Colonic mucosa (tissue), 4 donors: Measurements from ENCODE around the gene SVOP. TPM values are rescaled to one million over a fixed set of nuclear protein-coding genes. Genes with fewer than 3 reads are reported as not detected.
"Not testable (repeated sequence)": the region's sequence is repeated elsewhere in the genome, so short reads cannot be mapped to it uniquely, and the experiment has no call there.

Experiments used
- DNase-seq: peaks from one replicate; pipeline ENCODE4 v3.0.0-alpha.2; 2020
- H3K27ac ChIP-seq: fragments of 200-600 bp; one replicate; pipeline ENCODE4 v1.8.0; 2021
- H3K27me3 ChIP-seq: fragments of 200-600 bp; one replicate; pipeline ENCODE4 v1.8.0; 2021
- H3K36me3 ChIP-seq: fragments of 200-600 bp; one replicate; pipeline ENCODE4 v1.8.0; 2021
- H3K4me1 ChIP-seq: fragments of 200-600 bp; one replicate; pipeline ENCODE4 v1.8.0; 2021; ENCODE audit warnings: mild to moderate bottlenecking
- H3K4me3 ChIP-seq: fragments of 200-600 bp; one replicate; pipeline ENCODE4 v1.8.0; 2021
- H3K9ac ChIP-seq, 2 donors: one replicate each; pipeline ENCODE4 v1.7.0; 2013; ENCODE audit warnings: control low read depth in 2 of 2, low read depth in 2 of 2, low read length in 2 of 2
- H3K9me3 ChIP-seq: fragments of 200-600 bp; one replicate; pipeline ENCODE4 v1.8.0; 2021
- intact Hi-C: fragments of 100-400 bp; cut with DNase I; formaldehyde crosslinking; loops from one replicate; pipeline ENCODE4 v1.14.1; 2022
- total RNA-seq, 2 donors: library from RNA; stranded (reverse); fragmentation: NEBNext Ultra II Directional in 1 of 2; extraction: Animal tissue kit (Norgen Biotek cat#: 25700) in 1 of 2; gene quantifications; one replicate each; pipeline ENCODE4 v1.2.1, GENCODE V29; 2021
- TF ChIP-seq, protein P1 (sequence below): fragments of 200-600 bp; IDR thresholded peaks from one replicate; pipeline ENCODE4 v1.8.0; 2022; ENCODE audit warnings: antibody characterized with exemption, mild to moderate bottlenecking
- donor health status: healthy.
- donor health status: DM: no; HTN: no; CAD: no.
- donor health status: DM: no; HTN: no; CAD: no.

SVOP gene
- total RNA-seq, 2 donors from 2014 or later = 0.15 to 0.50 TPM

DNA sequence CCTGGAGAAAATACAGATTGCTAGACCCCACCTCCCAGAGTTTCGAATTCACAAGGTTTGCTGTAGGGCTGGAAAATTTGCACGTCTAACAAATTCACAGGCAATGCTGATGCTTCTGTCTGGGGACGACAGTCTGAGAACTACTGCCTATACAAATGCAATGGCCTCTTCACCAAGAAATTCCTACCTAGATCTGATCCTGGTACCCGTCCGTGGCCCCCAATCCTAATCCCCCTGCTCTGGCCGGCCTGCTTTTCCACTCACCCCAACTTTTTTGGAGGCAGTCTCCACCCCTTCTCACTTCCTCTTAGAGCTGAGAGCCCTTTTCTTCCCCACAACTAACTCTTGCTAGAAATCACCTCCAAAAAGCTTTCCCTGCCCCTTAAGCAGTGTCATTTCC is 160.4 kb downstream of the SVOP start:
- Histone ChIP-seq H3K9ac (no peak overlapping the region), H3K36me3 (no peaks in the 10 kb centered on the region), H3K4me1 (peaks cover 6% of the 10 kb centered on the region), H3K27me3 (no peaks in the 10 kb centered on the region), H3K27ac (no peak overlapping the region), H3K4me3 (no peak overlapping the region), H3K9me3 (no peaks in the 10 kb centered on the region)
- intact Hi-C loops = no loop called here
- DNase-seq = no peak
- TF ChIP-seq, protein P1, sequence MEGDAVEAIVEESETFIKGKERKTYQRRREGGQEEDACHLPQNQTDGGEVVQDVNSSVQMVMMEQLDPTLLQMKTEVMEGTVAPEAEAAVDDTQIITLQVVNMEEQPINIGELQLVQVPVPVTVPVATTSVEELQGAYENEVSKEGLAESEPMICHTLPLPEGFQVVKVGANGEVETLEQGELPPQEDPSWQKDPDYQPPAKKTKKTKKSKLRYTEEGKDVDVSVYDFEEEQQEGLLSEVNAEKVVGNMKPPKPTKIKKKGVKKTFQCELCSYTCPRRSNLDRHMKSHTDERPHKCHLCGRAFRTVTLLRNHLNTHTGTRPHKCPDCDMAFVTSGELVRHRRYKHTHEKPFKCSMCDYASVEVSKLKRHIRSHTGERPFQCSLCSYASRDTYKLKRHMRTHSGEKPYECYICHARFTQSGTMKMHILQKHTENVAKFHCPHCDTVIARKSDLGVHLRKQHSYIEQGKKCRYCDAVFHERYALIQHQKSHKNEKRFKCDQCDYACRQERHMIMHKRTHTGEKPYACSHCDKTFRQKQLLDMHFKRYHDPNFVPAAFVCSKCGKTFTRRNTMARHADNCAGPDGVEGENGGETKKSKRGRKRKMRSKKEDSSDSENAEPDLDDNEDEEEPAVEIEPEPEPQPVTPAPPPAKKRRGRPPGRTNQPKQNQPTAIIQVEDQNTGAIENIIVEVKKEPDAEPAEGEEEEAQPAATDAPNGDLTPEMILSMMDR = no peak

DNA sequence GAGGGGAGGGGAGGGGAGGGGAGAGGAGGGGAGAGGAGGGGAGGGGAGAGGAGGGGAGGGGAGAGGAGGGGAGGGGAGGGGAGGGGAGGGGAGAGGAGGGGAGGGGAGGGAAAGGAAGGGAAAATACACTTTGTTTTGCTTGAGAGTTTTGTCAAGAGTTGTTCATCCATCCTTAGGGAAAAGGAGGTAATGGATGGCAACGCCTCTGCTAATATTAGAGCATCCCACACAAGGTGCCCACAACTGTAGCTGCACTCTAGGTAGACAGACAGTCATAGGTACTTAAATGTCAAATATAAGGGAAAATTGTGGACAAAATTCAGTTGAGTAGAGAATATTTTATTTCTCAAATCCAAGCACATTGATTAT is 161.0 kb downstream of the SVOP start:
- Histone ChIP-seq H3K4me3 (no peak overlapping the region), H3K9ac (no peak overlapping the region), H3K9me3 (no peaks in the 10 kb centered on the region), H3K36me3 (no peaks in the 10 kb centered on the region), H3K27ac (no peak overlapping the region), H3K27me3 (no peaks in the 10 kb centered on the region), H3K4me1 (peaks cover 6% of the 10 kb centered on the region)
- no peak for DNase-seq
- TF ChIP-seq, protein P1 = no peak
- intact Hi-C loops = no loop called here

DNA sequence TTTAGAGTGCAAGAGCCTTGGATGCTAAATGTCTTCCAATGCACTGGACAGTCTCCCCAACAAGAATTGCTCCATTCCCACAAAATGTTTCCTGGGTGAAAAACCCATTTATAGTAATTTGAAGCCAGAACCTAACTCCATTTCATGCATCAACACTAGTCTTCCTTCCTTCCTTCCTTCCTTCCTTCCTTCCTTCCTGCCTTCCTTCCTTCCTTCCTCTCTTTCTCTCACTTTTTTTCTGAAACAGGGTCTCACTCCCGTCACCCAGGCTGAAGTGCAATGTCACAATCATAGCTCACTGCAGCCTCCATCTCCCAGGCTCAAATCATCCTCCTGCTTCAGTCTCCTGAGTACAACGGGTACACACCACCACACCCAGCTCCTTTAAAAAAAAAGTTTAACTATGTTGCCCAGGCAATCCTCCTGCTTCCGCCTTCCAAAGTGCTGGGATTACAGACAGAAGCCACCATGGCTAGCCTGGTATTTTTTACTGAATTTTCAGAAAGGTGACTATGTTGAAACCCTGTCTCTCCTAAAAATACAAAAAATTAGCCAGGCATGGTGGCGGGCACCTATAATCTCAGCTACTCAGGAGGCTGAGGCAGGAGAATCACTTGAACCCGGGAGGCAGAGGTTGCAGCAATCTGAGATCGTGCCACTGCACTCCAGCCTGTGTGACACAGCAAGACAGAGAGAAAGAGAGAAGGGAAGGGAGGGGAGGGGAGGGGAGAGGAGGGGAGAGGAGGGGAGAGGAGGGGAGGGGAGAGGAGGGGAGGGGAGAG is 161.5 kb downstream of the SVOP start:
- H3K36me3 ChIP-seq, H3K4me1 ChIP-seq, intact Hi-C loops, H3K9me3 ChIP-seq, H3K27me3 ChIP-seq, H3K27ac ChIP-seq, H3K4me3 ChIP-seq: not testable (repeated sequence)
- peak overlapping the region in 1 of 2 donors; percentile 65 for H3K9ac ChIP-seq
- peak; percentile 57 for DNase-seq

DNA sequence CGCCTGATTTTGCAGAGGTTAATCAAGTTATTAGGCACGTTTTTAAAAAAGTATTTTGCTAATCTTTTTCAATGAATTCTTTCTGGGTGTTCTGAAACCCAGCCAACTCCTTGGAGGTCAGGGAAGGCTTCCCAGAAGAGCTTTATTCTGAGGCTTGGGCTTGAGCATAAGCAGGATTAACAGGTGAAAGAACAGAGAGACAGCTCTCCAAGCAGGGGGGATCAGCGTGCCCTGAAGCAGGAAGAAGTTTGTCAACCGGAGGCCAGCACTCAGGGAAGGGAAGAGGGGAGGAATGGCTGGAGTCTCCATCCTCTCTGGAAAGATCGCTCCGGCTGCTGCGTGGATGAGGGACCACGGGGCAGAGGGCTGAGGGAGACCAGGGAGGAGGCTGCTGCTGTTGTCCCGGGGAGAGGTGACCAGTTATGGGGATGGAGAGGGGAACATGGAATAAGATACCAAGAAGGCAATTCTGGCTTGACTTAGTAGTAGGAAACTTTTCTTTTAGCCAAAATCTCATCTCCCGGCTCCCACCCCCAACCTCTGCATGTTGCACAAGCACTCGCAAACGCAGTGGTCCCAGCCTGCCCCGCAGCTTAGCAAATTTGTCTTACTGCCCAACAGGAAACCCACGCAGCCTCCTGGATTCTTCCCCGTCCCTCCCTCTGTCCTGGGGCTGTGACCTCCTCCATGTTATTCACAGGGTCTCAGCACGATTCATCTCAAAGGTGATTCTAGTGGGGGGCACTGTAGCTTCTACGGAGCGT is 162.4 kb downstream of the SVOP start:
- H3K4me3 ChIP-seq = peak overlapping the region; percentile 38
- no peaks in the 10 kb centered on the region for H3K36me3 ChIP-seq
- H3K9ac ChIP-seq = peak overlapping the region; percentile 61 to 65
- TF ChIP-seq, protein P1 = no peak
- DNase-seq = peak; percentile 47
- H3K4me1 ChIP-seq = peaks cover 6% of the 10 kb centered on the region
- intact Hi-C loops = no loop called here
- H3K9me3 ChIP-seq = no peaks in the 10 kb centered on the region
- no peak overlapping the region for H3K27ac ChIP-seq
- no peaks in the 10 kb centered on the region for H3K27me3 ChIP-seq

Other genes with a start within 250 kb of the SVOP start
- 10 to 100 TPM; 22.5 to 29.1 TPM for gene SSH1, start 163.5 kb downstream of the SVOP start, total RNA-seq
- gene DAO, start 141.0 kb downstream of the SVOP start, total RNA-seq = 1 to 10 TPM; 2.2 to 2.4 TPM
- 10 to 100 TPM; 25.1 to 27.7 TPM for gene USP30, start 31.5 kb upstream of the SVOP start, total RNA-seq
- 1 to 10 TPM; 5.0 to 8.9 TPM for gene ALKBH2, start 72.4 kb upstream of the SVOP start, total RNA-seq
- 10 to 100 TPM; 48.7 to 68.3 TPM for gene UNG, start 76.5 kb upstream of the SVOP start, total RNA-seq
- 10 to 100 TPM; 21.3 to 32.8 TPM for gene ACACB, start 95.5 kb upstream of the SVOP start, total RNA-seq